Measurements from ENCODE around the gene PSAT1. TPM values are rescaled to one million over a fixed set of nuclear protein-coding genes. Genes with fewer than 3 reads are reported as not detected.

The PSAT1 gene
- total RNA-seq, 2 experiments from 2014 or later: 125 to 268 TPM

DNA sequence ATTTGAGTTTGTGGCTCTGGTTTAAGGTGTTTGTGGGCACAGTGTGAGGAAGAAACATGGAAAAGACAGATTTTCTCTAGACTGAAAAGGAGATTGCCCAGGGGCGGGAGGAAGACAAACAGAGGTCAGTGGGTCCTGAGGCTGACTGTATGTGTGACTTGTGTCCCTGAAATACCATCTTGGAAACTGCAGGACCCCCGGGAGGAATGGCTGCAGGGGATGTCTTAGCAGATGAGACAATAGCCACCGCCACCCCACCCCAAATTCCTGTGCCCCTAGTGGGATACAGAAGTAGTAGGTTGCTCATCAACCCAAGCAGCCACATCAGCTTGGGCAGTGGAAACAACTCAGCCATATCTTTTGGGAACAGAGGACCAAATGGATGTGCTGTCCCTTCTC lies 1.7 kb upstream of the PSAT1 start:
- POLR2A ChIA-PET: interaction anchor here (1.4 to 3.4 kb wide), 2 partner anchors 32 to 60 kb away, joined by 4 to 18 read pairs; partner anchors contain the start of gene CEP78
- peaks cover 4% of the 10 kb centered on the region; the same call in 1 of the 2 replicates for H3K9me3 ChIP-seq (ENCODE audit: low read length)
- no peak overlapping the region for H3K27ac ChIP-seq (ENCODE audit: low read depth, low read length, poor library complexity, severe bottlenecking)
- H2AFZ ChIP-seq (ENCODE audit: low read length): no peak overlapping the region
- CTCF ChIA-PET (ENCODE audit: unreplicated experiment): no interaction called here
- H3K9me2 ChIP-seq (ENCODE audit: insufficient read depth, low read length): no peaks in the 10 kb centered on the region
- H3K36me3 ChIP-seq (ENCODE audit: insufficient read depth, low read length): peaks cover 18% of the 10 kb centered on the region
- no peak overlapping the region for H3K4me3 ChIP-seq (ENCODE audit: low read depth, low read length, poor library complexity, severe bottlenecking)
- H3K4me1 ChIP-seq (ENCODE audit: insufficient read depth, low read length, poor library complexity, severe bottlenecking): peaks cover 22% of the 10 kb centered on the region
- intact Hi-C loops (cut with micrococcal nuclease; ENCODE audit: unreplicated experiment): loop anchor here (5.0 kb wide), 2 partner anchors 33 to 1118 kb away; partner anchors contain the start of gene VPS13A
- no peak for DNase-seq (ENCODE audit: low spot score)
- H3K4me2 ChIP-seq (ENCODE audit: low read length): no peak overlapping the region
- TF ChIP-seq, protein P1, sequence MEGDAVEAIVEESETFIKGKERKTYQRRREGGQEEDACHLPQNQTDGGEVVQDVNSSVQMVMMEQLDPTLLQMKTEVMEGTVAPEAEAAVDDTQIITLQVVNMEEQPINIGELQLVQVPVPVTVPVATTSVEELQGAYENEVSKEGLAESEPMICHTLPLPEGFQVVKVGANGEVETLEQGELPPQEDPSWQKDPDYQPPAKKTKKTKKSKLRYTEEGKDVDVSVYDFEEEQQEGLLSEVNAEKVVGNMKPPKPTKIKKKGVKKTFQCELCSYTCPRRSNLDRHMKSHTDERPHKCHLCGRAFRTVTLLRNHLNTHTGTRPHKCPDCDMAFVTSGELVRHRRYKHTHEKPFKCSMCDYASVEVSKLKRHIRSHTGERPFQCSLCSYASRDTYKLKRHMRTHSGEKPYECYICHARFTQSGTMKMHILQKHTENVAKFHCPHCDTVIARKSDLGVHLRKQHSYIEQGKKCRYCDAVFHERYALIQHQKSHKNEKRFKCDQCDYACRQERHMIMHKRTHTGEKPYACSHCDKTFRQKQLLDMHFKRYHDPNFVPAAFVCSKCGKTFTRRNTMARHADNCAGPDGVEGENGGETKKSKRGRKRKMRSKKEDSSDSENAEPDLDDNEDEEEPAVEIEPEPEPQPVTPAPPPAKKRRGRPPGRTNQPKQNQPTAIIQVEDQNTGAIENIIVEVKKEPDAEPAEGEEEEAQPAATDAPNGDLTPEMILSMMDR (conservative IDR thresholded peaks at IDR 0.05; ENCODE audit: low read length): no peak
- no peak for TF ChIP-seq EZH2phosphoT487 (IDR thresholded peaks at IDR 0.05; ENCODE audit: borderline replicate concordance, low read depth, low read length)
- BruUV-seq (replicated peaks): no TSS peak
- H3K79me2 ChIP-seq (ENCODE audit: insufficient read depth, low read depth, low read length): peaks cover 28% of the 10 kb centered on the region
- H4K20me1 ChIP-seq (ENCODE audit: insufficient read depth, low read length): peaks cover 11% of the 10 kb centered on the region; the same call in 1 of the 2 replicates

DNA sequence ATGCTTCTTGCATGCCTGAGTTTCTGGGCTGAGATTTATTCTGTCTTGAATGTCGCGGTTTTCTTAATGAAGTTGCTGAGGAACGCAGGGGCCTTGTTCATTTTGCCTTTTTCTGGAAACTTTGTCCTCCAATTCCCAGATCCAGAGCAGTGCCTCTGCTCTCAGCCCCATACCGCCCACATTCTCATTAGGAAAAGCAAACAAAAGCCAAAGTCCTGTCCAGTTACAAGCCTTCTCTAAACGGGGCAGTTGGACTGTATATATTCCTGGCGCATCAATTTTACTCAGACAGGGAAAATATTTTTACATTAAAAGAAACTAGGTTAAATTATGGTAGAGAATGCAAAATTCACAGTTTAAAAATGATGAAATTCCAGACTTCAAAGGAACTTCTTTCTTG lies 1.2 kb upstream of the PSAT1 start:
- ChIA-PET CTCF (ENCODE audit: unreplicated experiment) (no interaction called here), POLR2A (interaction anchor here (1.4 to 3.4 kb wide), 4 partner anchors 11 to 60 kb away, joined by 4 to 18 read pairs (median 10); partner anchors contain the start of gene CEP78)
- Histone ChIP-seq H3K27ac (ENCODE audit: low read depth, low read length, poor library complexity, severe bottlenecking) (no peak overlapping the region), H2AFZ (ENCODE audit: low read length) (peak overlapping the region; percentile 93; the same call in 1 of the 2 replicates), H3K4me1 (ENCODE audit: insufficient read depth, low read length, poor library complexity, severe bottlenecking) (peaks cover 22% of the 10 kb centered on the region), H3K79me2 (ENCODE audit: insufficient read depth, low read depth, low read length) (peaks cover 33% of the 10 kb centered on the region), H3K36me3 (ENCODE audit: insufficient read depth, low read length) (peaks cover 24% of the 10 kb centered on the region), H3K4me2 (ENCODE audit: low read length) (peak overlapping the region; percentile 78; the same call in 1 of the 2 replicates), H4K20me1 (ENCODE audit: insufficient read depth, low read length) (peaks cover 11% of the 10 kb centered on the region; the same call in 1 of the 2 replicates), H3K4me3 (ENCODE audit: low read depth, low read length, poor library complexity, severe bottlenecking) (no peak overlapping the region), H3K9me3 (ENCODE audit: low read length) (peaks cover 4% of the 10 kb centered on the region; the same call in 1 of the 2 replicates), H3K9me2 (ENCODE audit: insufficient read depth, low read length) (no peaks in the 10 kb centered on the region)
- intact Hi-C loops (cut with micrococcal nuclease; ENCODE audit: unreplicated experiment): loop anchor here (2.0 to 5.0 kb wide), 3 partner anchors 33 to 1118 kb away; partner anchors contain the start of gene VPS13A
- BruUV-seq (replicated peaks): no TSS peak
- DNase-seq (ENCODE audit: low spot score): no peak
- TF ChIP-seq EZH2phosphoT487 (IDR thresholded peaks at IDR 0.05; ENCODE audit: borderline replicate concordance, low read depth, low read length): no peak
- TF ChIP-seq, protein P1 (conservative IDR thresholded peaks at IDR 0.05; ENCODE audit: low read length): no peak
